ENCODE measurements around the gene XRN2. TPM values are rescaled to one million over a fixed set of nuclear protein-coding genes. Genes with fewer than 3 reads are reported as not detected.

XRN2 gene
- total RNA-seq, 1 experiment from 2014 or later = 122 TPM

DNA sequence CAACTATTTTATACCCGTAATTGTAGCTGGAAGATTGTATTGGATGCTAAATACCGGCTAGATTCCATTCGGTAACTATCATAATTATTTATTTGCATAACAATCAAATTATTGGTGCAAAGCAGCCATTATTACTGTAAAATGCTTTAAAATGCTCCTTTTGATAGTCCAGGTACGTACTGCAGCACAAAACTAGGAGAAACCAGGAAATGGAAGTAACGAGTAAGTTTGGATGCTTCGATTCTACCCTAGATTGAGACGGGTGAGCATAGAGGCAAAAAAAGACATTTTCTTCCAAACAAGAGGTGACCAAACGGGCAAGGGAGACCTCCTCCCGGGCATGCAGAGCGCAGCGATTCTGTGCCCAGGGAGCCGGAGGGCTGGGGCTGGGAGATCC lies 469 bp upstream of the XRN2 start:
- peak overlapping the region; percentile 98 for H3K27ac ChIP-seq (ENCODE audit: low read depth, low read length, poor library complexity, severe bottlenecking)
- H3K9me3 ChIP-seq (ENCODE audit: low read depth, low read length, poor library complexity, severe bottlenecking) = no peaks in the 10 kb centered on the region
- TF ChIP-seq, protein P1, sequence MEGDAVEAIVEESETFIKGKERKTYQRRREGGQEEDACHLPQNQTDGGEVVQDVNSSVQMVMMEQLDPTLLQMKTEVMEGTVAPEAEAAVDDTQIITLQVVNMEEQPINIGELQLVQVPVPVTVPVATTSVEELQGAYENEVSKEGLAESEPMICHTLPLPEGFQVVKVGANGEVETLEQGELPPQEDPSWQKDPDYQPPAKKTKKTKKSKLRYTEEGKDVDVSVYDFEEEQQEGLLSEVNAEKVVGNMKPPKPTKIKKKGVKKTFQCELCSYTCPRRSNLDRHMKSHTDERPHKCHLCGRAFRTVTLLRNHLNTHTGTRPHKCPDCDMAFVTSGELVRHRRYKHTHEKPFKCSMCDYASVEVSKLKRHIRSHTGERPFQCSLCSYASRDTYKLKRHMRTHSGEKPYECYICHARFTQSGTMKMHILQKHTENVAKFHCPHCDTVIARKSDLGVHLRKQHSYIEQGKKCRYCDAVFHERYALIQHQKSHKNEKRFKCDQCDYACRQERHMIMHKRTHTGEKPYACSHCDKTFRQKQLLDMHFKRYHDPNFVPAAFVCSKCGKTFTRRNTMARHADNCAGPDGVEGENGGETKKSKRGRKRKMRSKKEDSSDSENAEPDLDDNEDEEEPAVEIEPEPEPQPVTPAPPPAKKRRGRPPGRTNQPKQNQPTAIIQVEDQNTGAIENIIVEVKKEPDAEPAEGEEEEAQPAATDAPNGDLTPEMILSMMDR (conservative IDR thresholded peaks at IDR 0.05; ENCODE audit: low read depth, low read length) = no peak
- no peak for TF ChIP-seq EZH2 (IDR thresholded peaks at IDR 0.05; ENCODE audit: borderline replicate concordance, low read depth, low read length, poor library complexity, severe bottlenecking)
- no peaks in the 10 kb centered on the region for H3K36me3 ChIP-seq (ENCODE audit: insufficient read depth, low read length, poor library complexity, severe bottlenecking)
- no peaks in the 10 kb centered on the region for H3K27me3 ChIP-seq (replicated peaks; ENCODE audit: insufficient read depth, low read depth, low read length, poor library complexity)
- no peak for DNase-seq (ENCODE audit: low spot score)
- ChIA-PET POLR2A (ENCODE audit: low non-redundant PET) (interaction anchor here (0.5 to 0.6 kb wide), 2 partner anchors 9 to 43 kb away, joined by 11 to 12 read pairs; no protein-coding TSS in a partner anchor), CTCF (no interaction called here)
- H3K4me1 ChIP-seq (ENCODE audit: insufficient read depth, low read length, poor library complexity, severe bottlenecking) = peaks cover 6% of the 10 kb centered on the region
- BruUV-seq (replicated peaks) = TSS peak; percentile 87
- intact Hi-C loops (cut with micrococcal nuclease; ENCODE audit: unreplicated experiment) = loop anchor here (10.0 kb wide), 1 partner anchor 1568 kb away; no protein-coding TSS in a partner anchor
- peak overlapping the region; percentile 86 for H3K4me3 ChIP-seq (ENCODE audit: low read depth, low read length, poor library complexity, severe bottlenecking)

DNA sequence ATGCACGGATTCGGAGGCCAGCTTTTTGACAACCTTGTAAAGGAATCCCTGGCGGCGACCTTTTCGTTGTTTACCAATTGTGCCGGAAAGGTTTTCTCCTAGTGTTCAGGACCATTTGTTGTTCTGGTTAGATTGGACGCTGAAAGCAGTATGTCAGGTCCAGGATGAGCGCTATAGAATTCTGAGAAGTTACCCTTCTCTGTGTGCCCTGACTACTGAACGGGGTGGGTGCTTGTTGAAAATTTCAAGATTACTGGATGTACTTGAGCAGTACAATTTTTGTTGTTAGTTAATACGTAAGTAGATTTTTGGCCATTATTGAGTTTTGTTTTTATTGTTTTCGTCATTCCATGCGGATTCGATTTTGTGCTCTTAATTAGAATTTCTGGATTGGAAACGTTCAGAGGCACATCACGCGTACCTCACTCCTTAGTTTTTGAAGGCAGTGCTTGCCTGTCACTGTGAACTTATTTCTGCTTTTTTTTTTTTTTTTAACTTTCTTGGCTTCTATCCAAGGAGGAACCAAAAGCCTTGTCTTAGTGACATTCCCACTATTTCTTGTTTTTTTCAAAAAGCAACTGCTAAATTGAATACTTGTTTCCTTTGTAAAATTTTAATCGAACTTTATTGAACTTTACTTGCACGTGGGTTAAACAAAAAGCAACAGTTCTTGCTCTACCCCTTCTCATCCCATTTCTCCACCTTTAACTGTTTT lies 898 bp downstream of the XRN2 start:
- H3K9me3 ChIP-seq (ENCODE audit: low read depth, low read length, poor library complexity, severe bottlenecking) = peaks cover 5% of the 10 kb centered on the region
- H3K36me3 ChIP-seq (ENCODE audit: insufficient read depth, low read length, poor library complexity, severe bottlenecking) = peaks cover 8% of the 10 kb centered on the region
- H3K27ac ChIP-seq (ENCODE audit: low read depth, low read length, poor library complexity, severe bottlenecking) = peak overlapping the region; percentile 98
- intact Hi-C loops (cut with micrococcal nuclease; ENCODE audit: unreplicated experiment) = loop anchor here (10.0 kb wide), 1 partner anchor 1569 kb away; no protein-coding TSS in a partner anchor
- peak; percentile 16 for DNase-seq (ENCODE audit: low spot score)
- no peaks in the 10 kb centered on the region for H3K27me3 ChIP-seq (replicated peaks; ENCODE audit: insufficient read depth, low read depth, low read length, poor library complexity)
- peaks cover 6% of the 10 kb centered on the region for H3K4me1 ChIP-seq (ENCODE audit: insufficient read depth, low read length, poor library complexity, severe bottlenecking)
- ChIA-PET CTCF (no interaction called here), POLR2A (ENCODE audit: low non-redundant PET) (no interaction called here)
- peak overlapping the region; percentile 86 for H3K4me3 ChIP-seq (ENCODE audit: low read depth, low read length, poor library complexity, severe bottlenecking)
- TF ChIP-seq, protein P1 (conservative IDR thresholded peaks at IDR 0.05; ENCODE audit: low read depth, low read length) = no peak
- no peak for TF ChIP-seq EZH2 (IDR thresholded peaks at IDR 0.05; ENCODE audit: borderline replicate concordance, low read depth, low read length, poor library complexity, severe bottlenecking)
- BruUV-seq (replicated peaks) = TSS peak; percentile 51

DNA sequence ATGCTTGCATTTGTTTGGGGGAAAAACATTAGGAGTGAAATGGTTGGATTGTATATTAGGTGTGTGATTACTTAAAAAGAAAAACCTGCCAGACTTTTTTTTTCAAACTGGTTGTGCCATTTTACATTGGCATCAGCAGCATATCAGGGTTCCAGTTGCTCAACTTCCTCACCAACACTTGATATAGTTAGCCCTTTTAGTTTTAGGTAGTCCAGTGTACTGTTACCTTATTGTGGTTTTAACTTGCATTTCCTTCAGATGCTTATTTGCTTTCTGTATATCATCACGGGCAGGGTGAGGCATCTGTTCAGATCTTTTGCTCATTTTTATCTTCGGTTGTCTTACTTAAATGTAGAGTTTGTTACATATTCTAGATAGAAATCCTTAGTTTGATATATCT lies 5.2 kb downstream of the XRN2 start:
- ChIA-PET POLR2A (ENCODE audit: low non-redundant PET) (no interaction called here), CTCF (no interaction called here)
- no TSS peak for BruUV-seq (replicated peaks)
- no peak overlapping the region for H3K4me3 ChIP-seq (ENCODE audit: low read depth, low read length, poor library complexity, severe bottlenecking)
- no peak for DNase-seq (ENCODE audit: low spot score)
- TF ChIP-seq, protein P1 (conservative IDR thresholded peaks at IDR 0.05; ENCODE audit: low read depth, low read length) = no peak
- no peak for TF ChIP-seq EZH2 (IDR thresholded peaks at IDR 0.05; ENCODE audit: borderline replicate concordance, low read depth, low read length, poor library complexity, severe bottlenecking)
- H3K4me1 ChIP-seq (ENCODE audit: insufficient read depth, low read length, poor library complexity, severe bottlenecking) = peaks cover 6% of the 10 kb centered on the region
- H3K27me3 ChIP-seq (replicated peaks; ENCODE audit: insufficient read depth, low read depth, low read length, poor library complexity) = no peaks in the 10 kb centered on the region
- H3K27ac ChIP-seq (ENCODE audit: low read depth, low read length, poor library complexity, severe bottlenecking) = no peak overlapping the region
- intact Hi-C loops (cut with micrococcal nuclease; ENCODE audit: unreplicated experiment) = loop anchor here (10.0 kb wide), 1 partner anchor 1574 kb away; no protein-coding TSS in a partner anchor
- peaks cover 8% of the 10 kb centered on the region for H3K36me3 ChIP-seq (ENCODE audit: insufficient read depth, low read length, poor library complexity, severe bottlenecking)
- peaks cover 5% of the 10 kb centered on the region for H3K9me3 ChIP-seq (ENCODE audit: low read depth, low read length, poor library complexity, severe bottlenecking)

Data from A673 (cell line).